Dendritic cell treated with granulocyte-macrophage colony-stimulating factor and Interleukin-4, amounts not matched to agents 40 ng/mL and 50 ng/mL, for 4 days (primary cell): ENCODE measurements around the gene NOS1AP.

Experiments used
- H3K27ac Mint-ChIP-seq: one replicate; pipeline ENCODE4 v1.8.0; 2022; ENCODE audit warnings: mild to moderate bottlenecking, mixed read lengths
- H3K27me3 Mint-ChIP-seq: one replicate; pipeline ENCODE4 v1.8.0; 2022; ENCODE audit warnings: mild to moderate bottlenecking, mixed read lengths
- H3K36me3 Mint-ChIP-seq: one replicate; pipeline ENCODE4 v1.8.0; 2022; ENCODE audit warnings: low read depth, mixed read lengths
- H3K4me1 Mint-ChIP-seq: one replicate; pipeline ENCODE4 v1.8.0; 2022; ENCODE audit warnings: low read depth, mixed read lengths
- H3K4me3 Mint-ChIP-seq: one replicate; pipeline ENCODE4 v1.8.0; 2022; ENCODE audit warnings: mild to moderate bottlenecking, moderate library complexity, mixed read lengths
- H3K9me3 Mint-ChIP-seq: one replicate; pipeline ENCODE4 v1.8.0; 2022; ENCODE audit warnings: mixed read lengths
- intact Hi-C: fragments of 100-400 bp; cut with micrococcal nuclease; formaldehyde crosslinking; loops from one replicate; pipeline ENCODE4 v1.15.0; 2022

The NOS1AP gene

GRCh38 chr1:162180813-162181212, 111.3 kb downstream of the NOS1AP start:
- Mint-ChIP-seq H3K36me3 (no peaks in the 10 kb centered on the region), H3K4me1 (peaks cover 8% of the 10 kb centered on the region), H3K9me3 (no peaks in the 10 kb centered on the region), H3K27ac (no peak overlapping the region), H3K4me3 (no peak overlapping the region), H3K27me3 (no peaks in the 10 kb centered on the region)
- intact Hi-C loops: no loop called here

- Mint-ChIP-seq H3K4me3 (no peak overlapping the region), H3K27me3 (no peaks in the 10 kb centered on the region), H3K36me3 (no peaks in the 10 kb centered on the region), H3K9me3 (peaks cover 8% of the 10 kb centered on the region), H3K4me1 (peaks cover 6% of the 10 kb centered on the region), H3K27ac (no peak overlapping the region)
- intact Hi-C loops: no loop called here
These were observed 112.6 kb downstream of the NOS1AP start for GRCh38 chr1:162182090-162182489.

GRCh38 chr1:162185314-162186025, 116.0 kb downstream of the NOS1AP start:
- H3K4me3 Mint-ChIP-seq: no peak overlapping the region
- H3K27ac Mint-ChIP-seq: no peak overlapping the region
- H3K27me3 Mint-ChIP-seq: no peaks in the 10 kb centered on the region
- H3K9me3 Mint-ChIP-seq: peaks cover 8% of the 10 kb centered on the region
- H3K4me1 Mint-ChIP-seq: no peaks in the 10 kb centered on the region
- intact Hi-C loops: no loop called here
- no peaks in the 10 kb centered on the region for H3K36me3 Mint-ChIP-seq

- intact Hi-C loops: no loop called here
- Mint-ChIP-seq H3K27ac (no peak overlapping the region), H3K4me3 (no peak overlapping the region), H3K36me3 (no peaks in the 10 kb centered on the region), H3K4me1 (no peaks in the 10 kb centered on the region), H3K9me3 (peaks cover 8% of the 10 kb centered on the region), H3K27me3 (no peaks in the 10 kb centered on the region)
These were observed 116.5 kb downstream of the NOS1AP start for GRCh38 chr1:162186026-162186374.

GRCh38 chr1:162186406-162186805, 116.9 kb downstream of the NOS1AP start:
- Mint-ChIP-seq H3K36me3 (no peaks in the 10 kb centered on the region), H3K27ac (no peak overlapping the region), H3K4me1 (no peaks in the 10 kb centered on the region), H3K4me3 (no peak overlapping the region), H3K27me3 (no peaks in the 10 kb centered on the region), H3K9me3 (peaks cover 8% of the 10 kb centered on the region)
- intact Hi-C loops: no loop called here

- peaks cover 8% of the 10 kb centered on the region for H3K9me3 Mint-ChIP-seq
- H3K4me3 Mint-ChIP-seq: no peak overlapping the region
- no peak overlapping the region for H3K27ac Mint-ChIP-seq
- H3K27me3 Mint-ChIP-seq: no peaks in the 10 kb centered on the region
- intact Hi-C loops: no loop called here
- no peaks in the 10 kb centered on the region for H3K36me3 Mint-ChIP-seq
- H3K4me1 Mint-ChIP-seq: no peaks in the 10 kb centered on the region
These were observed 118.3 kb downstream of the NOS1AP start for GRCh38 chr1:162187687-162188276.

- H3K27ac Mint-ChIP-seq: no peak overlapping the region
- H3K4me3 Mint-ChIP-seq: no peak overlapping the region
- intact Hi-C loops: no loop called here
- H3K4me1 Mint-ChIP-seq: no peaks in the 10 kb centered on the region
- peaks cover 8% of the 10 kb centered on the region for H3K9me3 Mint-ChIP-seq
- no peaks in the 10 kb centered on the region for H3K36me3 Mint-ChIP-seq
- H3K27me3 Mint-ChIP-seq: no peaks in the 10 kb centered on the region
These were observed 119.9 kb downstream of the NOS1AP start for GRCh38 chr1:162189345-162189744.

GRCh38 chr1:162191396-162192305, 122.2 kb downstream of the NOS1AP start:
- intact Hi-C loops: no loop called here
- H3K9me3 Mint-ChIP-seq: peaks cover 1% of the 10 kb centered on the region

GRCh38 chr1:162192306-162192678, 122.8 kb downstream of the NOS1AP start:
- Mint-ChIP-seq H3K27me3 (peaks cover 3% of the 10 kb centered on the region), H3K4me1 (no peaks in the 10 kb centered on the region), H3K4me3 (no peak overlapping the region), H3K36me3 (no peaks in the 10 kb centered on the region), H3K27ac (no peak overlapping the region), H3K9me3 (no peaks in the 10 kb centered on the region)
- intact Hi-C loops: no loop called here

More at GRCh38 chr1:162191396-162192305, 122.2 kb downstream of the NOS1AP start:
- Mint-ChIP-seq H3K4me3 (no peak overlapping the region), H3K4me1 (no peaks in the 10 kb centered on the region), H3K27me3 (peaks cover 3% of the 10 kb centered on the region), H3K27ac (no peak overlapping the region), H3K36me3 (no peaks in the 10 kb centered on the region)

GRCh38 chr1:162192763-162193162, 123.3 kb downstream of the NOS1AP start:
- no peak overlapping the region for H3K4me3 Mint-ChIP-seq
- no peak overlapping the region for H3K27ac Mint-ChIP-seq
- no peaks in the 10 kb centered on the region for H3K9me3 Mint-ChIP-seq
- H3K4me1 Mint-ChIP-seq: no peaks in the 10 kb centered on the region
- peaks cover 3% of the 10 kb centered on the region for H3K27me3 Mint-ChIP-seq
- intact Hi-C loops: no loop called here
- H3K36me3 Mint-ChIP-seq: no peaks in the 10 kb centered on the region

GRCh38 chr1:162193221-162193620, 123.7 kb downstream of the NOS1AP start:
- H3K27me3 Mint-ChIP-seq: peaks cover 3% of the 10 kb centered on the region
- no peaks in the 10 kb centered on the region for H3K36me3 Mint-ChIP-seq
- intact Hi-C loops: no loop called here
- no peak overlapping the region for H3K4me3 Mint-ChIP-seq
- H3K4me1 Mint-ChIP-seq: no peaks in the 10 kb centered on the region
- no peaks in the 10 kb centered on the region for H3K9me3 Mint-ChIP-seq
- no peak overlapping the region for H3K27ac Mint-ChIP-seq

GRCh38 chr1:162193815-162194214, 124.3 kb downstream of the NOS1AP start:
- intact Hi-C loops: no loop called here
- Mint-ChIP-seq H3K36me3 (no peaks in the 10 kb centered on the region), H3K27me3 (peaks cover 3% of the 10 kb centered on the region), H3K27ac (no peak overlapping the region), H3K4me1 (no peaks in the 10 kb centered on the region), H3K4me3 (no peak overlapping the region), H3K9me3 (no peaks in the 10 kb centered on the region)

- Mint-ChIP-seq H3K4me1 (peaks cover 5% of the 10 kb centered on the region), H3K4me3 (no peak overlapping the region), H3K9me3 (no peaks in the 10 kb centered on the region), H3K27ac (no peak overlapping the region), H3K36me3 (no peaks in the 10 kb centered on the region), H3K27me3 (peaks cover 6% of the 10 kb centered on the region)
- intact Hi-C loops: no loop called here
These were observed 126.1 kb downstream of the NOS1AP start for GRCh38 chr1:162195567-162195966.

- intact Hi-C loops: no loop called here
These were observed 126.9 kb downstream of the NOS1AP start for GRCh38 chr1:162196387-162196786.

More at GRCh38 chr1:162196387-162196786, 126.9 kb downstream of the NOS1AP start:
- Mint-ChIP-seq H3K9me3 (no peaks in the 10 kb centered on the region), H3K4me1 (peaks cover 5% of the 10 kb centered on the region), H3K4me3 (no peak overlapping the region), H3K27me3 (peaks cover 7% of the 10 kb centered on the region), H3K36me3 (no peaks in the 10 kb centered on the region), H3K27ac (no peak overlapping the region)
